KMS-11 (cell line): ENCODE data around the gene PTGFR.

Experiments used
- H2AFZ ChIP-seq: fragments of 200-600 bp; sonication (generic); 2 replicates; pipeline ENCODE4 v1.6.1; 2016; ENCODE audit warnings: antibody characterized with exemption, mixed run types, low read depth
- H3K27ac ChIP-seq: fragments of 200-600 bp; sonication (generic); 2 replicates; pipeline ENCODE4 v1.6.1; 2016; ENCODE audit warnings: mild to moderate bottlenecking, mixed run types
- H3K27me3 ChIP-seq: fragments of 200-600 bp; sonication (generic); 2 replicates; pipeline ENCODE4 v1.6.1; 2017; ENCODE audit warnings: mild to moderate bottlenecking, low read depth, mixed run types, moderate library complexity; ENCODE audit not compliant: insufficient read depth
- H3K36me3 ChIP-seq: fragments of 200-600 bp; sonication (generic); 2 replicates; pipeline ENCODE4 v1.6.1; 2017; ENCODE audit warnings: mild to moderate bottlenecking, mixed run types; ENCODE audit not compliant: insufficient read depth
- H3K4me1 ChIP-seq: fragments of 200-600 bp; sonication (generic); 2 replicates; pipeline ENCODE4 v1.6.1; 2016; ENCODE audit warnings: mild to moderate bottlenecking, low read depth, mixed run types; ENCODE audit not compliant: poor library complexity, severe bottlenecking
- H3K4me2 ChIP-seq: fragments of 200-600 bp; sonication (generic); 2 replicates; pipeline ENCODE4 v1.7.0; 2016; ENCODE audit warnings: mild to moderate bottlenecking, mixed run types
- H3K4me3 ChIP-seq: fragments of 200-600 bp; sonication (generic); IDR thresholded peaks from 2 replicates; pipeline ENCODE4 v1.6.1; 2017; ENCODE audit warnings: low read depth, low read length, mixed read lengths; ENCODE audit not compliant: insufficient read depth
- H3K79me2 ChIP-seq: fragments of 200-600 bp; sonication (generic); 2 replicates; pipeline ENCODE4 v1.6.1; 2016; ENCODE audit warnings: low read depth, mixed run types; ENCODE audit not compliant: insufficient read depth
- H3K9ac ChIP-seq: fragments of 200-600 bp; sonication (generic); 2 replicates; pipeline ENCODE4 v1.6.1; 2016; ENCODE audit warnings: mild to moderate bottlenecking, mixed run types
- H4K20me1 ChIP-seq: fragments of 200-600 bp; sonication (generic); 2 replicates; pipeline ENCODE4 v1.6.1; 2016; ENCODE audit warnings: mild to moderate bottlenecking, mixed run types; ENCODE audit not compliant: insufficient read depth
- TF ChIP-seq, protein P1 (sequence below): fragments of 200-600 bp; sonication (generic); conservative IDR thresholded peaks from 2 replicates; pipeline ENCODE4 v1.6.1; 2017; ENCODE audit warnings: low read depth, mild to moderate bottlenecking, antibody characterized with exemption, low read length, moderate library complexity, mixed read lengths

Gene PTGFR, protein sequence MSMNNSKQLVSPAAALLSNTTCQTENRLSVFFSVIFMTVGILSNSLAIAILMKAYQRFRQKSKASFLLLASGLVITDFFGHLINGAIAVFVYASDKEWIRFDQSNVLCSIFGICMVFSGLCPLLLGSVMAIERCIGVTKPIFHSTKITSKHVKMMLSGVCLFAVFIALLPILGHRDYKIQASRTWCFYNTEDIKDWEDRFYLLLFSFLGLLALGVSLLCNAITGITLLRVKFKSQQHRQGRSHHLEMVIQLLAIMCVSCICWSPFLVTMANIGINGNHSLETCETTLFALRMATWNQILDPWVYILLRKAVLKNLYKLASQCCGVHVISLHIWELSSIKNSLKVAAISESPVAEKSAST

DNA sequence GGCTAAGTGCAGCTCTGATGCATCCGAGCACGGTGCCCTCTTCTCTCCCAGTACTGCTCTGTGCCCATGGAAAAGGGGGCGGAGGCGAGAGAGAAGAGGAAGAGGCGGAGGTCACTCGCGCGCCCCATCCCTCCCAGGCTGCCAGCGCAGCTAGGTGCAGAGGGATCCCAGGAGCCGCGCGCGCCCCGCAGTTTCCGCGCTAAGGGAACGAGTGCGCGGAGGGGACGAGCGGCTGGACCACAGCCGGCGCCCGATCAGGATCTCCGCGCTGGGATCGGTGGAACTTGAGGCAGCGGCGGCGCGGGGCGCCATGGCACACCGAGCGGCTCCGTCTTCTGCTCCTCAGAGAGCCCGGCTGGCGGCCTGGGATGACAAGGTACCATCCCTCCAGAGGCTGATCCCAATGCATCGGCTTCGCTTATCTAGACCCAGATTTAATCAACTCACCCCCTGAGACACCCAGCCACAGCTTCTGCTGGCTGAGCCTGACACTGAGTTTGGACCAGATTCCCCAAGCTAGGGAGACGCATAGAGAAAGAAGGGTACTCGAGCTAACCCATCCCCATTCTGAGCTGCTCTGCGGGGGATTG is at the start of gene PTGFR:
Gene PTGFR (plus strand): TSS at position 114 of the 590 bp plus-strand sequence. CDS start 1,770 bp downstream, outside the sequence.
- H4K20me1 ChIP-seq = no peaks in the 10 kb centered on the region
- no peak within 1 kb of the TSS for H2AFZ ChIP-seq
- no peak within 1 kb of the TSS for H3K4me2 ChIP-seq
- H3K27me3 ChIP-seq = no peaks in the 10 kb centered on the region
- no peak within 1 kb of the TSS for H3K9ac ChIP-seq
- H3K27ac ChIP-seq = no peak within 1 kb of the TSS
- no peaks in the 10 kb centered on the region for H3K36me3 ChIP-seq
- H3K79me2 ChIP-seq = no peaks in the 10 kb centered on the region
- no peak within 1 kb of the TSS for H3K4me3 ChIP-seq
- TF ChIP-seq, protein P1, sequence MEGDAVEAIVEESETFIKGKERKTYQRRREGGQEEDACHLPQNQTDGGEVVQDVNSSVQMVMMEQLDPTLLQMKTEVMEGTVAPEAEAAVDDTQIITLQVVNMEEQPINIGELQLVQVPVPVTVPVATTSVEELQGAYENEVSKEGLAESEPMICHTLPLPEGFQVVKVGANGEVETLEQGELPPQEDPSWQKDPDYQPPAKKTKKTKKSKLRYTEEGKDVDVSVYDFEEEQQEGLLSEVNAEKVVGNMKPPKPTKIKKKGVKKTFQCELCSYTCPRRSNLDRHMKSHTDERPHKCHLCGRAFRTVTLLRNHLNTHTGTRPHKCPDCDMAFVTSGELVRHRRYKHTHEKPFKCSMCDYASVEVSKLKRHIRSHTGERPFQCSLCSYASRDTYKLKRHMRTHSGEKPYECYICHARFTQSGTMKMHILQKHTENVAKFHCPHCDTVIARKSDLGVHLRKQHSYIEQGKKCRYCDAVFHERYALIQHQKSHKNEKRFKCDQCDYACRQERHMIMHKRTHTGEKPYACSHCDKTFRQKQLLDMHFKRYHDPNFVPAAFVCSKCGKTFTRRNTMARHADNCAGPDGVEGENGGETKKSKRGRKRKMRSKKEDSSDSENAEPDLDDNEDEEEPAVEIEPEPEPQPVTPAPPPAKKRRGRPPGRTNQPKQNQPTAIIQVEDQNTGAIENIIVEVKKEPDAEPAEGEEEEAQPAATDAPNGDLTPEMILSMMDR = no peak
- no peaks in the 10 kb centered on the region for H3K4me1 ChIP-seq

DNA sequence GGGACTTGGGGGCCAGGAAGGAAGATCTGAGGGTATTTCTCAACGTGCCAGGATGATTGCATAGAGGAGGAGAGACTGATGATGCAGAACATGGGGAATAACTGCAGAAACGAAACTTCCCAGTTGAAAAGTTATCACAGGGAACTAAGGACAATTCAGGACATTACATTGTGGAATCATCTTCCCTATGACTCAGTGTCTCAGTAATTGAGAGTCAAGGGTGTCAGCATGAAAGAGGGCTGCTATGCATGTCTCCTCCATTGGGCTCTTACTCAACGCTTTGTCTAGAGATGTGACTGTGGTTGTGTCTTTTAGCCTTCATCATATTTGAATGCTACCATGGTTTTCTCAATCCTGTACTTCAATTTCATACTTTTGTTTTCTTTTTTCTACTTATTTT is 48.9 kb upstream of the PTGFR start:
- no peak overlapping the region for H3K4me3 ChIP-seq
- no peak overlapping the region for H3K4me2 ChIP-seq
- no peaks in the 10 kb centered on the region for H3K27me3 ChIP-seq
- no peak overlapping the region for H2AFZ ChIP-seq
- H3K79me2 ChIP-seq = no peaks in the 10 kb centered on the region
- no peaks in the 10 kb centered on the region for H3K4me1 ChIP-seq
- no peaks in the 10 kb centered on the region for H3K36me3 ChIP-seq
- no peaks in the 10 kb centered on the region for H4K20me1 ChIP-seq
- no peak overlapping the region for H3K27ac ChIP-seq
- TF ChIP-seq, protein P1 = no peak
- H3K9ac ChIP-seq = no peak overlapping the region

DNA sequence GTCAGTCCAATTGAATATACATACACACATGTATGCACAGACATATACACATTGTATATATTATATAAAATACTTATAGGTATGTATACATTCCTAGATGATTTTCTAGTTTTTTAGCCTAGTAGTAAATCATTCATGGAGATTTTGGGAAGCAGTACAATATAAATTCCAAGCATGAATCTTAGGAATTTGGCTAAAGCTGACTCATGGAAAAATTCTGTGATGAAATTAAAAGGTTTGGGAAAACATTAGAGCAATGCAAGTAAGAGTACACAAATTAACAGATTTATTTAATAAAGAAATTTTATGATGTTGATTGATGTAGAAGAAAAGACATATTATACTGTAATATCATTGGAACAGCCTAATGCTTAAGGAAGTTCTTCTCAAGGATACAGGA is 43.7 kb upstream of the PTGFR start:
- TF ChIP-seq, protein P1 = no peak
- Histone ChIP-seq H3K4me2 (no peak overlapping the region), H2AFZ (no peak overlapping the region), H3K4me3 (no peak overlapping the region), H4K20me1 (no peaks in the 10 kb centered on the region), H3K79me2 (no peaks in the 10 kb centered on the region), H3K27me3 (no peaks in the 10 kb centered on the region), H3K9ac (no peak overlapping the region), H3K27ac (no peak overlapping the region), H3K4me1 (no peaks in the 10 kb centered on the region), H3K36me3 (no peaks in the 10 kb centered on the region)

DNA sequence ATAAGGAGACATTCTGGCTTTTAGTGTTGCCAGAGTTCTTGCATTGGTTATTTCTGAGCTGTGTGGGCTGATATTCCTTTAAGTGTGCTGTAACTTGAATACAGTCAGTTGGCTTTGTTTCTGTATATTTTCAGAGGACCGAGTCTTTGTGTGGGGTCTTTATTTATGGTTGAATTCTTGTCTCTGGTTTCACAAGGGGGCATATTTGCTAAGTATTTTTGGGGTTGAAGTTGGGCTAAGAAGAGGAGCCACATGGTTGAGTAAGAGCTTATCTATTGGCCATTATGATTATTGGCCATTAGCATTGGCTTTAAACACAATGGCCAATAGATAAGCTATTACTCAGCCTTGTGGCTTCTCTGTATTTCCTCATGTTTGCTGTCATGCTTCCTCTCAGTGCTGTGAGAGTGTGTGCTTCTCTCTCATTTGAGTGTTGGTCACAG is 26.3 kb upstream of the PTGFR start:
- Histone ChIP-seq H4K20me1 (no peaks in the 10 kb centered on the region), H2AFZ (no peak overlapping the region), H3K4me1 (no peaks in the 10 kb centered on the region), H3K27ac (no peak overlapping the region), H3K79me2 (no peaks in the 10 kb centered on the region), H3K4me2 (no peak overlapping the region), H3K9ac (no peak overlapping the region), H3K36me3 (no peaks in the 10 kb centered on the region), H3K4me3 (no peak overlapping the region), H3K27me3 (no peaks in the 10 kb centered on the region)
- TF ChIP-seq, protein P1 = no peak
